Hematopoietic multipotent progenitor cell treated with erythropoietin and hydrocortisone succinate and interleukin-3 and kit ligand, for 15 days (in vitro differentiated cells): ENCODE results near the gene CADM1.

ENCODE experiments used
- DNase-seq: peaks from one replicate; pipeline ENCODE4 v3.0.0-alpha.2; 2015; ENCODE audit warnings: low spot score

CADM1 gene

DNA sequence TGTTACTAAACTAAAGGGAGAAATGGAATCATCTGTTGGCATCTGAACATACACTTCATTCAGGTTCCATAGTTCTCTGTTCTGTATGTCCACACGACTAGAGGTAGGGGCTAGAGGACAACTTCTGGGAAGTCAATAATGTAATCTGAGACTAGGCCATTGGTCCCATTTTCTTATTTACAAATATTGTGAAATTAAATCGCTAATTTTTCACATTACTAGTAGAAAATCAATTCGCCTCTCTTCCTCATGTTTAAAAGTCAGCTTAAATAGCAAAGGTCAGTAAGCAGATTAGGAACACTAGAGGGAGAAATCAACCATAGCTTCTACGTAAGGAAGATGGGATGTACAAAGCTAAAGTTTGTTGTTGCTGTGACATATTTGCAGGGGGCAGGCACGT is 59.7 kb downstream of the CADM1 start:
- DNase-seq: no peak

- DNase-seq: no peak
These were observed 64.2 kb downstream of the CADM1 start for GRCh38 chr11:115439969-115440540.

GRCh38 chr11:115439385-115439784 is 64.8 kb downstream of the CADM1 start:
- DNase-seq: no peak

DNA sequence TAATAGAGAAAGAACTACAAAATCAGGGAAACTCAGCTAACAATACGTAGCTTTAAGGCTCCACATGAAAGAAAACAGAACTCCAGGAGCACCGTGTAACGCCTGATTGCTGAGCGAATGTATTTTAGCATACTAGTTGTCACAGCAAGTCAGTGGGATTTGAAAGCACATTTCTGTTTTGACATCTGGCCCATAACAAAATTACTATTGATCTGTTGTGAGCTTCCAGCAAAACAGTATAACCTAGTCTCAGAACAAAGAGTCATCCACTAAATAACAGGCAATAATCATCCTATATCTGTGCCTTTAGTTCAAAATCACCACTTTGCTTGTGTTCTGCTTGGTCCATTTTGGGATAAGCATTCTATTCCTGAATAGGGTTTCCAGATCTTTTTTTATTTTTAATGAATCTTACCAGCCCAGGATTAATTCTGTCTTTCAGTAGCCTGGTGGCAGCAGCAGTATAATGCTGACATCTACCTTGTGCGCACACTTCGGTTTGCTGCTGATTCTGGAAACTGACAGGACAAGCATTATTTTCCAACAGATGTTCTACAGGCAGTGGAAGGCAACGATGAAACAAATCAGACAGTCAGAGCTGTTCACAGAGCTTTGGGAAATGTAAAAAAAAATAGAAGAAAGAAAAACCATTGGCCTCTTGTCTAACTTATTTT is 66.2 kb downstream of the CADM1 start:
- DNase-seq: no peak

DNA sequence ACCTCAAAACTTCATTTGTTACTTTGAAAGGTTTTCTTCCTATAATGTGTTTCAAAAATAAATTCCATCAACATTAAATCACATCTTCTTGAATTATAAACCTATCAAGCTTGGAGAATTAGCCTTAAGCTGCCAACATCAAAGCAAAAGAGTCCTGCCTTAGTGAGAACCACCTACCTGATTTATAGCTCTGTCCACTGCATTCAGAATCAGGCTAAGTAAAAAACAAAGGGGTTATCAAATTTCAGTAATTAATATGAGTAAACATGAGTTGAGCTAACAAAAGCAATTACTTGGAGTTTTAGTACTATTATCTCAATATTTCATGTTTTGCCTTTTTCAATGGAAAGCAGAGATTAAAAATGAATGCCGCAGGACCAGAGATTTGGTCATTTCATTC is 73.9 kb downstream of the CADM1 start:
- no peak for DNase-seq

DNA sequence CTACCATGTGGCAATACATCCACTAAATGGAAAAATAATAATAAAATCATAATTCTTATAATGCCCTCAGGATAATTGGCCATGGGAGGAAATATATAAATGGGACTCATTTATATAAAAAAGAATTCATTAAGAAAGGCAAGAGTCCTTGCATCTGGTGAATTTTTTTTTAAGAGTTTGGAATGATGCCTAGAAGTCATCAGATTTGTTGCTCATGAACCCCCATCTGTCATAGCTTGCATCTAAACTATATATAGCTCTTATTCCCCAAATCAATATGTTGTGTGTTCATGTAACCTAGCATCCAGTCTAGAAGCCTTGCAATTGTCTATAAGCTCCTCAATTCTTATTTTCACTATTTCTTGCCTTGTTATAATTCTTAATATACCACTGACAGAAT is 75.9 kb downstream of the CADM1 start:
- DNase-seq: no peak

DNA sequence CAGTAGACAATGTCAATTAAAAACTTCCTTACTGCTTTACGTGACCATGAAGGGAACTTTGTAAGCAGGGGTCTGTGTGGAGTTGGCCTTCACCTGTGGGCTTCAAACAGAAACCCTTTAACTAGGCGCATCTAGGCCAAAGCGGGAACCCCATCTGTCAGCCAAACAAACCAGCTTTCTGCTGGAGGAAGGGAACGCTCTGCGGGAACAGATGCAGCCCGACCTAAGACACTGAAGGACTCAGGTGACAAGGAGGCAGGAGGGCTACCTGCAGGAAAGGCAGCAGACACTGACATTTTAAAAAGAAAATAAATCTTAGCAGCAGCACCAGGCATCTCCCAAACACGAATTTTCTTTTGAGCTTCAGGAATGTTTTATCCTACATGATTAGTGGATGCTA is 78.4 kb downstream of the CADM1 start:
- no peak for DNase-seq

DNA sequence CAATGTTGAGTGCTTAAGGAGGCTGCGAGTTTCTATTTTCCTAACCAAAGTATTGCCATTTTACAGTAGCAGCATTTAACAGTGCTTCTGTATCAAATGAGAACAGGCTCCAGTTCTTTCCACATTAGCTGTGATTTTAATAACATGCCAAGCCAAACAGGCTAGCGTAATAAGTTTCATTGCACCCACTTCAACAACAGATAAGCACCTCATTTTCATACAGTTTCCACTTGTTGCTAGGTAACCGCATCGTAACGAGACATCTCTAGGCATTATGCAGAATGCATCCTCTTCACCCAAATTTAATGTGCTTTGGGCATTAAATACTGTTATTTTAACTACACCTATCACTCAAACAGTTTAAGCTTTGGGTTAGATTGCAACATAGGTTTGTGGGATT is 79.0 kb downstream of the CADM1 start:
- no peak for DNase-seq

DNA sequence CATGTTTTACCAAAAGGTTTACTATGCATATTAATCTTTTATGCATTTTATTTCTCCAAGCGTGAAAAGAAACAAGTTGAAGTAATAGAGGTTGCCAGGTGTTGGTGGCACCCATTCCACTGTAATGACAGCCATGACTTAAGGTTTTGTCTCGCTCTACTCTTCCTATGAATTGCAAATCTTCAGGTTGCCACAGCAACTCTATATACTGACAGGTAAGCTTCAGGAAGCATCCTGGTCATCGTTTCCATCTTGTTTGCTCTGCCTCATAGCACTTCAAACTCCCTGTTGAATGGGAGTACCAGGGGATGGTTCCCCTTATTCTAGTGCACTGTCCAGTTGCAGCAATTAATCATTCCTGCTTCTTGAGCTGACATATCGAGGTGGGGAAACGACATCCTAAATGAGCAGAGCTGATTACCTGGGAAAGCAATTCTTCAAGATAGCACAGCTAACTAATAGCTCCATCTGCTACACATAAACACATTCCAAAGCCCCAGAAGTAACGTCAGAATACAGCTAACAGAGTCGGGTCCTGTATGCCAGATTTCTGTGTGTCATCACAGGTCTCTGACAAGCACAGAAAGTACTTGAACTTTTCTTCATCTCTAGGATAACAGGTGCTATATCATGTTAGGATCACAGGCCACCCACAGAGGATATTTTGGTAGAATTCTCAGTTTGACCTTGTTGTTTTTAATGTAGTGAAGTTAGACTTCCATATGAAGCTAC is 80.3 kb downstream of the CADM1 start:
- DNase-seq: no peak

DNA sequence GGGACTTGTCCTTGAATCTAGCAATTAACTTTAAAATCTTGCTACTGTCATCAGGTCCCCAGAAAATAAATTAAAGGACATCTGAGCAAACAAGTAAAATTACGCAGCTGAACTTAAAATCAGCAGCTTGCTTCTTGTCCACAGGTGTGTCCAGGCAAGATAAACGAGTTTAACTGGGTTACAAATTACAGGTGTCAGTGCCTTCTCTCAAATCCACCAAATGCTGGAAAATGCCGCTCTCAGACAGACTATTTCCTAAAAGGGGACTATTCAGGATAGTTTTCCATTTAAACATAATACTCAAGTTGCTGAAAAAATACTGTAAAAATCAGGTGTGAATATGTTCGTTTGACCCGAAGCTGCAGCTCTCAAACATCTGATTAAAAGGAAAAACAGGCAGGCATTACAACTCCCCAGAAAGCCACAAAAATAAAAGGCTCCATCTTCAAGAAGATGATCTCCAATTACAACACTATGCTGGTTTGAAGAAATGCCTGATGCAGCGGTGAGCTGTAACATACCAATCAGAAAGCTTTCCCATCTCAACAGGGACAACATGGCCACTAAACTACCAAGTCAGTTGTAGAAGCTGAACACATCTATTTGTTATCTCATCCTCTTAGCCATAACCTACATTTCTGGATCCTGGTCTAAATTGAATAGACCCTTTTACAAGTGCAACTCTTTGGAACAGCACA is 82.1 kb downstream of the CADM1 start:
- no peak for DNase-seq

DNA sequence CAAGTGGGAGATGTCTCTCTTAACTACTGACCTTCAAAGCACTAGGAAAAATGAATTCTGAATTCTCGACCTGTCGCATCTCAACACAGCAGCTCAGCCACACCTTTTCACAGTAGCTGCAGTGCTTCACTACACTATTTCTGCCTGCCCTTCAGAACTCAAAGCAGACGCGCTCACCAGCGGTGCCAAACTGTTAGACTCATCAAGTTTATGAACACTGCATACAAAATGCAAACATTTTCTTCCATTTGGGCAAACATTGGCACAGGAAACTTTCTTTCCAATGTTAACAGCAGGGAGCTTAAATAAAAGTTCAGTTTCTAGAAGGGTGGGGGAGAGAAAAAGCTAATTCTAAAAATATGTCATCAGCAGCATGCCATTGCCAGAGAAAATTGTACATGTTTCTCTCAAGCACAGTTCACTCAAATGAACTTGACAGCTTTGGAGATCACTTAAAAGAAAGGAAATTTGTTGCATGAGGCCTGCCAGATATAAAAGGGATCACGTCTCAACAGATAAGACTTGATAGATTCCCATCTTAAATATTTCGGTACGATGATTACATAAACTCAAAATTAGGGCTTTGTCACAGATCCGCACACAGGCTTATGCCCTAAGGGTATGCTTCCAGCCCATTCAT is 82.7 kb downstream of the CADM1 start:
- DNase-seq: no peak

DNA sequence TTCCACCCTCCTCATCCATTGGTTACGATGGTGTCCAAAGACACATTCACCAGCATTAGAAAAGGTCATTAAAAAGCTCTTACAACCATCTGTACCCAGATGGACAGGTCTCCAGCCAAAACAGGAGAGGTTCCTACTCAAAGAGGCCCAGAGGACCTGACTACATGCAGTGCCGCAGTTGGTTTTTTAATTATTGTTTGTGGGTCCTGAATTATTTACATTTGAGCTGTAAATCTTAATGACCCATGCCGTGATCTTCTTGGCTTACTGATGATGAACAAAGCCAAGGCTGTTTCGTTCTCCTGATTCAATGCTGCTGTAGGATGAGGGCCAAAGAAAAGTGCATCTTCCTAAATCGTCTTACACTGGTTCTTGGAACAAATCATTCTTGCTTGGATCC is 83.7 kb downstream of the CADM1 start:
- no peak for DNase-seq

DNA sequence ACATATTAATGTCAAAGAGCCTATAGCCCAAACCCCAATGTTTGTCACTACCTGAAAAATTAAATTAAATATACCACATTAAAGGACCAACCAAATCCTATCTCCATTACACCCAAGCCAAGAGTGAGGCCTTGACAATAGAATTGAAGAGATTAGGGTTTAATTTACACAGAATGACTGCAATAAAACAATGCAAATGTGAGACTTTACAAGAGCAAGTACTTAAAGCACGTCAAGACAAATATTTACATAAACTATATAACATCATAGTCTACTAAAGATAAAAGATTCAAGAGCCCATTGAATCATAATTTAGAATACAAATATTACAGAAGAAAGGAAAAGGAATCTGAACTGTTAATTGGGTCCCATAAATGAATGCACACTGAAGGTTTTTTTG is 85.6 kb downstream of the CADM1 start:
- no peak for DNase-seq

- no peak for DNase-seq
These were observed 86.1 kb downstream of the CADM1 start for GRCh38 chr11:115418081-115418480.

GRCh38 chr11:115411120-115411519 is 93.1 kb downstream of the CADM1 start:
- DNase-seq: no peak

DNA sequence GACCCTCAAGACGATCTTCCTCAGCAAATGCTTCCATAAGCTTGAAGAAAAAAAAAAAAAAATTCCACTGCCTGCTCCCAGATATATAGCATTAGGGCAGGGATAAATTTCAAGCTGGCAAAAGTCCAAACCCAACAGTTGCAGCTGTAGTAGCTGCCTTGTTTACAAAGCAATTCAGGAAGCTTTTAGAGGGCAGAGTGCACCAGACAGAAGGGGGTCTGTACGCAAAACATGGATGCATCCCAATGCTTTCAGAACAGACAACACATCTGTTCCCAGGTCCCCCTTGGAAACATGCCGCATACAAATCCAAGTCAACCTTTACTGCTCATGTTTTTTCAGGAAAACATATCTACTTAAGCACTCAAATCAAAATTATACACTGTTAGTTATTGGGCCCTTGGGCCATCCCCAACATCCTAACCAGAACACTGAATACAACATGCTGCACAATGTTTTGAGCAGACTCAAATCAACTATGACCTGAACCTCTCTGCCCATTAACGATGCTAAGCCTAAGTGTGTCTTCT is 94.5 kb downstream of the CADM1 start:
- DNase-seq: no peak

DNA sequence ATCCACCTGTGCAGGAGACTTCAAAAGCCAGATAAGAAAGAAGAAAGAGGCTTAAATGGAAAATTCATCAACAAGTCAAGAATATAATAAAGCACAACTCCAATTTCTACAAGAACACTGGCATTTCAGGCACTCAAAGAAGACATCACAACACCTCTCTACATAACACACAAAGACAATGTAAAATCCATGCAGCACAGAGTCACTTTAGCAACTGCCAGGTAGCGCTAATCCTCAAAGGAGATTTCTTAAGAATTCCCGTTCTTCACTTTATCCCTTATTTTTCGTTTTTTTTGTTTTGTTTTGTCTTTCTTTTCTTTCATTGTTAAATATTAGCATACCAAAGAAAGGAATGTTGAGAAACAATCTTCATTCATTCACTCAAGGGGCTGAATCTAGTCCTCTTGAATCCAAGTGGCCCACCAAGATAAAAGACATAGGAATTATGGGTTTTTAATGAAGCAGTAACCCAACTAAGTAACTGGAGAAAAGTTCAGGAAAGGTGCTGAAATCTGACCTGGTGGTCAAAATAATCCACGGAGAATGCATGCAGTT is 95.0 kb downstream of the CADM1 start:
- DNase-seq: no peak

DNA sequence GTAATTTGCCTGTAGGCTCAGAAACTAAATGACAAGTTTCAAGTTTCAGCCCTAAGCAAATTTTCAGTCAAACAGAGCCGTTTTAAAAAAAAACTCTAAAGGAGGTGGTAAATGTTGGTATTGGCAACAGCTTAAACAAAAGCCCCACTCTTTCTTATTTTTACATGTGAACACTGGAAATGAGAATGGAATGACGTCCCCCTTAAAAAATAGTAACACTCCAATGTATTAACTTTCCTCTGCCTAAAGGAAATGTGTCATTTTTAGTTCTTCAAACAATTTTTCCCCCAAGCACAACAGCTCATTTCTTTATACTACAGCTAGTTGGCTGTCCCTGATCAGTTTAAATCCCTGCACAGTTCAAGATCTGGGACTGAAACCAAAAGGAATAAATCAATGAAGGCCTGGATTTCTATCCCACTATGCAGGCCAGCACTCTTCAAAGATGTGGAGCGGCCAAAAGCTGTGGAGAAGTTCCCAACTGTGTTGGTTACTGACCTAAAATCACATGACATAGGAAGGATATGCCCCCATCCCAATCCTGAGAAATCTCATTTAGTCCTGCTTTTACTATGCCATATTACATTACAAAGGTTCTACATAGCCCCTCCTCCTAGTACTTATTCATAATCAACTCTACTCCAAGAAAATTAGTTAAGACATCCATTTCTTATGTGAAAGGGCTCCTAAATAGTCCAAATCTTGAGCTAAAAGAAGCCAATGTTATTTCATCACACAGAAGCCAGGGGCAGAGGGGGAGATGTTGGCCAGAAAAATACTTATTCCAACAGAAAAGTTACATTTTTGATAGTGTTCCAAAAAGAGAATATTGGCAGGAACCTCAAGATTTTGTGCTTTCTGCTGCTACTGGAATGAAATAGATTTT is 95.9 kb downstream of the CADM1 start:
- DNase-seq: no peak

GRCh38 chr11:115407496-115407895 is 96.7 kb downstream of the CADM1 start:
- no peak for DNase-seq

DNA sequence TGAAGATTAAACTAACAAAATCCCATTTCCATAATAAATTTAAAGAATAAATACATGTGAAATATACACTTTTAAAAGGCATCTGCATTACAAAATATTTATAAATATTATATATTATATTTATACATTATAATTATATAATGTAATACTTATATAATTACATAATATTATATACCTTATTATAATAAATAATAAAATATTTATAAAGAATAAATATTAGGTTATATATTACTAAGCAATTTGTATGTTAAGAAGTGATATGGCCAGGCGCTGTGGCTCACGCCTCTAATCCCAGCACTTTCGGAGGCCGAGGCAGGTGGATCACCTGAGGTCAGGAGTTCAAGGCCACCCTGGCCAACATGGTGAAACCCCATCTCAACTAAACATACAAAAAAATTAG is 97.8 kb downstream of the CADM1 start:
- DNase-seq: no peak
